ENCODE data around the gene CD8B.

CD8B gene

DNA sequence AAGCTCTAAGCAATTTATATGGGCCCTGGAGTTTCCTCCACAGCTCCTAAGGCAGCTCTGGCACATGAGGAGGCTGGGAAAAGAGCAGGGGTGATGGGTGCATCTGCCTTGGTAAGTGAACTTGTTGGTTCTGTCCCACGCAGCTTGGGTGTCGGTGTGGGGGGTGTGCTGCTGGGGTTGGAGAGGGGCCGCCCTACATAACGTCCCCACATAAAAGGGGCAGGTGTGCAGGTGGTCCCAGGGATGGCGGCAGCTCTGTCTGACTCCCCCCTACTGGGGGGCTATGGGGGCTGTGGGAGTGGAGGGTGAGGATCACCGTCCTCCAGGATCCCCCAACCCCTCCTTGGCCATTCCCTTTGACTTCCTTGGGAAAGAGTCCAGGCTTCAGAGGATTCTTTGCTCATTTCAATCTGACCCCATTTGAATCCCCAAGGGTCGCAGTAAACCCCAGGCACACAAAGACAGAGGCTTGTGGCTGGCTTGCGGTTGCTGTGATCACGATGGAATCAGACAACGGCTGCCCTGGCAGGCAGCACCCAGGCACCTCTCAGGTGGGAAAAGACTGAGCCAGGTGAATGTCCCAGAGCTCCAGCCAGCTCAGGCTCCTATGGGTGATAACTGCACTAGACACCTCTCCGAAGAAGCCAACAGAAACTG, 36.5 kb downstream of the CD8B start:
- H4K5ac ChIP-seq (ENCODE audit: low read length): no peak overlapping the region

DNA sequence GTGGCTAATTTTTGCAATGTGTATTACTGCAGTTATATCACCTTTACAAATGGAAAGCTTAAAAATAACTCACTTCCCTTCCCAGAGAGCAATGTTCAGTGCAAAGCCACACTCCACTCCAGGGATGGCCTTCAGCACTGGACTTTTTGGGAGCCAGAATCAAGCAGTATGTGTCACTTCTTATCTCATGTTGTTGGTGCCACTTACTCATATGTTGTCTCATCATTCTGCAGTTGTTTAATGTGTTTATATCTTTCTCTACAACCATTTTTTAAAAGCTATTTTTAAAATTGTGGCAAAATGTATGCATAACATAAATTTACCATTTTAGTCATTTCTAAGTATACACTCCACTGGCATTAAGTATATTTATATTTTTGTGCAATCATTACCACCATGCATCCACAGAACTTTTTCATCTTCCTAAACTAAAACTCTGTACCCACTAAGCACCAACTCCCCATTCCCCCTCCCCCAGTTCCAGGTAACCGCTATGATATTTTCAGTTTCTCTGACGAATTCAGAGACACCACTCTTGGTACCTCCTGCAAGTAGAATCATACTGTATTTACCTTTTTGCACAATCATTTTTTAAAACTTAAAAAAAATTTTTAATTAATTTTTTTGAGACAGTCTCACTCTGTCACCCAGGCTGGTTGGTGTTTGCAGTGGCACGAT, 38.9 kb downstream of the CD8B start:
- no peak overlapping the region for H3K56ac ChIP-seq (ENCODE audit: low read length)
- H2BK15ac ChIP-seq (replicated peaks; ENCODE audit: low read depth): no peak overlapping the region
- no peak overlapping the region for H3K18ac ChIP-seq (ENCODE audit: low read length)
- no peak overlapping the region for H4K8ac ChIP-seq (ENCODE audit: low read depth, low read length)
- no peak for DNase-seq
- H3K4me2 ChIP-seq (ENCODE audit: low read length): no peak overlapping the region
- no peaks in the 10 kb centered on the region for H3K79me2 ChIP-seq (ENCODE audit: control insufficient read depth, insufficient read depth, low read length)
- H3K23ac ChIP-seq (ENCODE audit: low read length): no peak overlapping the region
- H3K4me1 ChIP-seq (ENCODE audit: control insufficient read depth, low read depth, low read length): no peaks in the 10 kb centered on the region
- H2AK5ac ChIP-seq (ENCODE audit: low read length): no peak overlapping the region
- no peaks in the 10 kb centered on the region for H3K27me3 ChIP-seq (ENCODE audit: insufficient read depth, low read length, poor library complexity)
- H3K4ac ChIP-seq (ENCODE audit: low read depth, low read length): no peak overlapping the region
- H3K79me1 ChIP-seq (ENCODE audit: low read length): no peaks in the 10 kb centered on the region
- no peak overlapping the region for H3K9ac ChIP-seq (ENCODE audit: low read length)
- H3K4me3 ChIP-seq (ENCODE audit: low read length): no peak overlapping the region
- H3K36me3 ChIP-seq (ENCODE audit: control insufficient read depth, insufficient read depth, low read length): no peaks in the 10 kb centered on the region
- no peak overlapping the region for H2BK5ac ChIP-seq (ENCODE audit: low read length)
- no peak overlapping the region for H4K5ac ChIP-seq (ENCODE audit: low read length)
- WGBS (ENCODE audit: extremely low coverage, insufficient coverage, low lambda C conversion rate): no CpG with 5 or more reads among the region's 3 CpGs
- no peak overlapping the region for H3K27ac ChIP-seq (ENCODE audit: low read depth, low read length)
- H2BK120ac ChIP-seq (ENCODE audit: low read depth, low read length): no peak overlapping the region

More for the DNA sequence above, 36.5 kb downstream of the CD8B start:
- Histone ChIP-seq H3K4me3 (ENCODE audit: low read length) (no peak overlapping the region), H3K23ac (ENCODE audit: low read length) (no peak overlapping the region), H2BK120ac (ENCODE audit: low read depth, low read length) (no peak overlapping the region), H3K27ac (ENCODE audit: low read depth, low read length) (no peak overlapping the region), H2BK5ac (ENCODE audit: low read length) (no peak overlapping the region), H3K18ac (ENCODE audit: low read length) (no peak overlapping the region), H3K4me2 (ENCODE audit: low read length) (no peak overlapping the region), H2BK15ac (replicated peaks; ENCODE audit: low read depth) (no peak overlapping the region), H3K79me1 (ENCODE audit: low read length) (no peaks in the 10 kb centered on the region), H3K4me1 (ENCODE audit: control insufficient read depth, low read depth, low read length) (no peaks in the 10 kb centered on the region), H2AK5ac (ENCODE audit: low read length) (no peak overlapping the region), H3K9ac (ENCODE audit: low read length) (no peak overlapping the region), H3K79me2 (ENCODE audit: control insufficient read depth, insufficient read depth, low read length) (no peaks in the 10 kb centered on the region), H3K56ac (ENCODE audit: low read length) (no peak overlapping the region), H3K27me3 (ENCODE audit: insufficient read depth, low read length, poor library complexity) (no peaks in the 10 kb centered on the region), H3K4ac (ENCODE audit: low read depth, low read length) (no peak overlapping the region), H3K36me3 (ENCODE audit: control insufficient read depth, insufficient read depth, low read length) (no peaks in the 10 kb centered on the region), H4K8ac (ENCODE audit: low read depth, low read length) (no peak overlapping the region)
- DNase-seq: no peak
- no CpG with 5 or more reads among the region's 11 CpGs for WGBS (ENCODE audit: extremely low coverage, insufficient coverage, low lambda C conversion rate)

GRCh38 chr2:86821842-86822241, 39.8 kb downstream of the CD8B start:
- H3K27me3 ChIP-seq (ENCODE audit: insufficient read depth, low read length, poor library complexity): no peaks in the 10 kb centered on the region
- H2BK5ac ChIP-seq (ENCODE audit: low read length): no peak overlapping the region
- WGBS (ENCODE audit: extremely low coverage, insufficient coverage, low lambda C conversion rate): no CpG with 5 or more reads among the region's 6 CpGs
- H3K4me2 ChIP-seq (ENCODE audit: low read length): no peak overlapping the region
- DNase-seq: no peak
- no peak overlapping the region for H3K18ac ChIP-seq (ENCODE audit: low read length)
- H3K4ac ChIP-seq (ENCODE audit: low read depth, low read length): no peak overlapping the region
- no peaks in the 10 kb centered on the region for H3K36me3 ChIP-seq (ENCODE audit: control insufficient read depth, insufficient read depth, low read length)
- no peak overlapping the region for H3K56ac ChIP-seq (ENCODE audit: low read length)
- H2BK15ac ChIP-seq (replicated peaks; ENCODE audit: low read depth): no peak overlapping the region
- no peak overlapping the region for H4K5ac ChIP-seq (ENCODE audit: low read length)
- H3K9ac ChIP-seq (ENCODE audit: low read length): no peak overlapping the region
- H3K79me1 ChIP-seq (ENCODE audit: low read length): no peaks in the 10 kb centered on the region
- H3K4me3 ChIP-seq (ENCODE audit: low read length): no peak overlapping the region
- H3K23ac ChIP-seq (ENCODE audit: low read length): no peak overlapping the region
- no peak overlapping the region for H3K27ac ChIP-seq (ENCODE audit: low read depth, low read length)
- no peaks in the 10 kb centered on the region for H3K79me2 ChIP-seq (ENCODE audit: control insufficient read depth, insufficient read depth, low read length)
- H2AK5ac ChIP-seq (ENCODE audit: low read length): no peak overlapping the region
- H2BK120ac ChIP-seq (ENCODE audit: low read depth, low read length): no peak overlapping the region
- no peaks in the 10 kb centered on the region for H3K4me1 ChIP-seq (ENCODE audit: control insufficient read depth, low read depth, low read length)
- no peak overlapping the region for H4K8ac ChIP-seq (ENCODE audit: low read depth, low read length)

DNA sequence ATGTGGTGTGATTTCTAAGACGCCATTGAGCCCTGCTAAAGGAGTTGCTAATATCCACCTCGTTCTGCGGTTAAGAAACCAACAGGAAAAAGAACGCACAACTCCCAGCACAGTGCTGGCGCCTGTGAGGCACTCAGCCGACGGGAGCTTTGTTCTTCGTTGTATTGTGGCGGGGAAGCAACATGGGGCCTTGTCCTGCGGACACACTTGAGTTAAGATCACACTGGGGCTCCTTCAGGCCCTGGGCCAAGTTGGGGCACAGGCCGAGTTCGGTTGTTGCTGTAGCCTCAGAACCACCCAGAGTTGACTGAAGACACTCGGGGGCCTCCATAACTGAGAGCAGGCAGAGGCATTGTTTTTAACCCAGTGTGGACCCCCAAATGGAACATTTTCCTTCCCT, 40.4 kb downstream of the CD8B start:
- H2BK5ac ChIP-seq (ENCODE audit: low read length): no peak overlapping the region
- H2AK5ac ChIP-seq (ENCODE audit: low read length): no peak overlapping the region
- no peak overlapping the region for H3K27ac ChIP-seq (ENCODE audit: low read depth, low read length)
- H3K4me3 ChIP-seq (ENCODE audit: low read length): no peak overlapping the region
- H3K4me2 ChIP-seq (ENCODE audit: low read length): no peak overlapping the region
- H3K4me1 ChIP-seq (ENCODE audit: control insufficient read depth, low read depth, low read length): no peaks in the 10 kb centered on the region
- H3K23ac ChIP-seq (ENCODE audit: low read length): no peak overlapping the region
- WGBS (ENCODE audit: extremely low coverage, insufficient coverage, low lambda C conversion rate): no CpG with 5 or more reads among the region's 13 CpGs
- H3K27me3 ChIP-seq (ENCODE audit: insufficient read depth, low read length, poor library complexity): no peaks in the 10 kb centered on the region
- H3K79me2 ChIP-seq (ENCODE audit: control insufficient read depth, insufficient read depth, low read length): no peaks in the 10 kb centered on the region
- H2BK15ac ChIP-seq (replicated peaks; ENCODE audit: low read depth): no peak overlapping the region
- H2BK120ac ChIP-seq (ENCODE audit: low read depth, low read length): no peak overlapping the region
- H3K36me3 ChIP-seq (ENCODE audit: control insufficient read depth, insufficient read depth, low read length): no peaks in the 10 kb centered on the region
- H3K4ac ChIP-seq (ENCODE audit: low read depth, low read length): no peak overlapping the region
- H4K5ac ChIP-seq (ENCODE audit: low read length): no peak overlapping the region
- H3K56ac ChIP-seq (ENCODE audit: low read length): no peak overlapping the region
- no peak overlapping the region for H3K18ac ChIP-seq (ENCODE audit: low read length)
- no peak for DNase-seq
- H4K8ac ChIP-seq (ENCODE audit: low read depth, low read length): no peak overlapping the region
- H3K79me1 ChIP-seq (ENCODE audit: low read length): no peaks in the 10 kb centered on the region
- H3K9ac ChIP-seq (ENCODE audit: low read length): no peak overlapping the region

- no peaks in the 10 kb centered on the region for H3K79me2 ChIP-seq (ENCODE audit: control insufficient read depth, insufficient read depth, low read length)
- H3K9ac ChIP-seq (ENCODE audit: low read length): no peak overlapping the region
- no peak overlapping the region for H3K18ac ChIP-seq (ENCODE audit: low read length)
- H4K8ac ChIP-seq (ENCODE audit: low read depth, low read length): no peak overlapping the region
- H2BK120ac ChIP-seq (ENCODE audit: low read depth, low read length): no peak overlapping the region
- H2AK5ac ChIP-seq (ENCODE audit: low read length): no peak overlapping the region
- no peak overlapping the region for H3K4me3 ChIP-seq (ENCODE audit: low read length)
- no peaks in the 10 kb centered on the region for H3K79me1 ChIP-seq (ENCODE audit: low read length)
- H4K5ac ChIP-seq (ENCODE audit: low read length): no peak overlapping the region
- no peaks in the 10 kb centered on the region for H3K4me1 ChIP-seq (ENCODE audit: control insufficient read depth, low read depth, low read length)
- no peaks in the 10 kb centered on the region for H3K27me3 ChIP-seq (ENCODE audit: insufficient read depth, low read length, poor library complexity)
- H2BK15ac ChIP-seq (replicated peaks; ENCODE audit: low read depth): no peak overlapping the region
- no peak for DNase-seq
- no peak overlapping the region for H3K27ac ChIP-seq (ENCODE audit: low read depth, low read length)
- no peak overlapping the region for H2BK5ac ChIP-seq (ENCODE audit: low read length)
- WGBS (ENCODE audit: extremely low coverage, insufficient coverage, low lambda C conversion rate): no CpG with 5 or more reads among the region's 2 CpGs
- no peak overlapping the region for H3K4me2 ChIP-seq (ENCODE audit: low read length)
- H3K23ac ChIP-seq (ENCODE audit: low read length): no peak overlapping the region
- H3K56ac ChIP-seq (ENCODE audit: low read length): no peak overlapping the region
- no peak overlapping the region for H3K4ac ChIP-seq (ENCODE audit: low read depth, low read length)
- no peaks in the 10 kb centered on the region for H3K36me3 ChIP-seq (ENCODE audit: control insufficient read depth, insufficient read depth, low read length)
These were observed 42.7 kb downstream of the CD8B start for GRCh38 chr2:86818957-86819356.
